Adrenal gland (tissue), 5 donors: Measurements from ENCODE around the gene BRSK2.

Experiments
- CTCF ChIP-seq, 6 experiments: fragments of 450-650 bp in 4 of 6; fragments of 200-600 bp in 2 of 6; sonication (generic) in 1 of 6; IDR thresholded peaks; 1 replicate in 5 of 6; 2 replicates in 1 of 6; pipeline versions ENCODE4 v1.5.1 to v1.8.0; 2016 to 2021; ENCODE audit warnings: antibody characterized with exemption in 6 of 6, mild to moderate bottlenecking in 2 of 6, moderate library complexity in 1 of 6
- POLR2A ChIP-seq, 2 donors: fragments of 450-650 bp; IDR thresholded peaks; one replicate each; pipeline ENCODE4 v1.6.1; 2017; ENCODE audit warnings: antibody characterized with exemption in 2 of 2, mild to moderate bottlenecking in 2 of 2, moderate library complexity in 1 of 2
- donor health status: DM: no; HTN: no; CAD: no.

- TF ChIP-seq CTCF (IDR thresholded peaks at IDR 0.05) (no peak), POLR2A (IDR thresholded peaks at IDR 0.05) (no peak)
Measured at GRCh38 chr11:1502954-1503707, 113.4 kb downstream of the BRSK2 start.
